ENCODE measurements around the gene MYO5B.
"Not testable (repeated sequence)": the region's sequence is repeated elsewhere in the genome, so short reads cannot be mapped to it uniquely, and the experiment has no call there.

MYO5B gene

GRCh38 chr18:49813319-49814146, 381.4 kb downstream of the MYO5B start, which contains the start of gene ACAA2:
Gene ACAA2 (minus strand): TSS chr18:49813533. CDS start chr18:49813484, 49 bp downstream.
- peak; percentile 93 for DNase-seq

- DNase-seq = peak; percentile 73
Measured at GRCh38 chr18:49813069-49813318, 382.0 kb downstream of the MYO5B start.

DNA sequence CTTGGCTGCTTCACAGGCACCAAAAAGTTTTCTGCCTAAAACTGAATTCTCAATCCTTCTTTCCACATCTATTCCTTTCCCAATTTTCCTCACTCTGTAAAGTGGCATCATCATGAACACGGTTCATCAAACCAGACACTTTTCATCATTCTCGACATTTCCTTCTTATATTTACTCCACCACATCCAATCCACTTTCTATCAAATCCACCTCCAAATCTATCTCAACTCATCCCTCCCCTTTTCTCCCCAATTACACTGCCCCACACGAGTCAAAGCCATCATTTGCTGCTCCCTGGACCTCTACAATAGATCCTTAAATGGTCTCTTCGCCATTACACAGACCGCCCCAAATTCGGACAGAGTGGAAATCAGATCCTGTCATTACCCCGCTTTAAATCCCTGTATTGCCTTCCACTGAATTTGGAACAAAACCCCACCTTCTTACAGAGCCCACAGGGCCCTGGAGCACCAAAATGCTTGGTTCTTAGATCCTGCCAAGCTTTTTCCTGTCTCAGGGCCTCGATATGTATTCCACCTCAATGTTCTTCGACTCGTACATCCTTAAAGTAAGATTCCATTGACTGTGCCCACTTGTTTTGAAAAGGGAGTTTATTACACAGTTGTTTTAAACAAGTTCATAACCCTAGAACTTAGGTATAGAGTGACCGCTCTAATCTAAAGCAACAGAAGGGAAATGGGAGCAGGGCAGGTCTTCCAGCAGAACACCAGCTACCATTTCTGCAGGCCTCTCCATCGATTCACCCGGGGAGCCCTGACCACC, 382.5 kb downstream of the MYO5B start:
- DNase-seq = peak; percentile 73

- DNase-seq = peak; percentile 74
Measured at GRCh38 chr18:49811151-49811938, 383.6 kb downstream of the MYO5B start.

- not testable (repeated sequence) for DNase-seq
Measured at GRCh38 chr18:49808553-49809191, 386.3 kb downstream of the MYO5B start.

GRCh38 chr18:49804096-49804495, 390.9 kb downstream of the MYO5B start:
- DNase-seq = no peak

- DNase-seq = no peak
Measured at GRCh38 chr18:49802623-49803022, 392.3 kb downstream of the MYO5B start.

DNA sequence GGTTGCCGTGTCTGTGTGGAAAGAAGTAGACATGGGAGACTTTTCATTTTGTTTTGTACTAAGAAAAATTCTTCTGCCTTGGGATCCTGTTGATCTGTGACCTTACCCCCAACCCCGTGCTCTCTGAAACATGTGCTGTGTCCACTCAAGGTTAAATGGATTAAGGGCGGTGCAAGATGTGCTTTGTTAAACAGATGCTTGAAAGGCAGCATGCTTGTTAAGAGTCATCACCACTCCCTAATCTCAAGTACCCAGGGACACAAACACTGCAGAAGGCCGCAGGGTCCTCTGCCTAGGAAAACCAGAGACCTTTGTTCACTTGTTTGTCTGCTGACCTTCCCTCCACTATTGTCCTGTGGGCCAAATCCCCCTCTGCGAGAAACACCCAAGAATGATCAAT, 394.5 kb downstream of the MYO5B start:
- not testable (repeated sequence) for DNase-seq

- not testable (repeated sequence) for DNase-seq
Measured at GRCh38 chr18:49799806-49800205, 395.1 kb downstream of the MYO5B start.

DNA sequence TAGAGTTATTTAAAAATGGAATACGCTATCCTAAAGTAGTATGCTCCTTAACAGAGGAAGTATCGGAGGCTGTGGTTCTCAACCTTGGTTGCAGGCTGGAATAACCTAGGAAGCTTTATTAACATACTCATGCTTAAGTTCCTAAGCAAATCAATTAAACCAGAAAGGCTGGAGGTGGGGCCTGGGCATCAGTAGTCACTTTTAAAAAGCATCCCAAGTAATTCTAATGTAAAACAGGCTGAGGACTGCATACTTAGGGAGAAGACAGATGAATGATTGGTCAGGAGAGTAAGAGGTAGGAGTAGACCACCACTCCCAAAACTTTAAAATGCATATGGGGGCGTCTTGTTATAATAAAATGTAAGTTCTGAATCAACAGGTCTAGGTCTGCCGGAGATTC, 396.9 kb downstream of the MYO5B start:
- no peak for DNase-seq

DNA sequence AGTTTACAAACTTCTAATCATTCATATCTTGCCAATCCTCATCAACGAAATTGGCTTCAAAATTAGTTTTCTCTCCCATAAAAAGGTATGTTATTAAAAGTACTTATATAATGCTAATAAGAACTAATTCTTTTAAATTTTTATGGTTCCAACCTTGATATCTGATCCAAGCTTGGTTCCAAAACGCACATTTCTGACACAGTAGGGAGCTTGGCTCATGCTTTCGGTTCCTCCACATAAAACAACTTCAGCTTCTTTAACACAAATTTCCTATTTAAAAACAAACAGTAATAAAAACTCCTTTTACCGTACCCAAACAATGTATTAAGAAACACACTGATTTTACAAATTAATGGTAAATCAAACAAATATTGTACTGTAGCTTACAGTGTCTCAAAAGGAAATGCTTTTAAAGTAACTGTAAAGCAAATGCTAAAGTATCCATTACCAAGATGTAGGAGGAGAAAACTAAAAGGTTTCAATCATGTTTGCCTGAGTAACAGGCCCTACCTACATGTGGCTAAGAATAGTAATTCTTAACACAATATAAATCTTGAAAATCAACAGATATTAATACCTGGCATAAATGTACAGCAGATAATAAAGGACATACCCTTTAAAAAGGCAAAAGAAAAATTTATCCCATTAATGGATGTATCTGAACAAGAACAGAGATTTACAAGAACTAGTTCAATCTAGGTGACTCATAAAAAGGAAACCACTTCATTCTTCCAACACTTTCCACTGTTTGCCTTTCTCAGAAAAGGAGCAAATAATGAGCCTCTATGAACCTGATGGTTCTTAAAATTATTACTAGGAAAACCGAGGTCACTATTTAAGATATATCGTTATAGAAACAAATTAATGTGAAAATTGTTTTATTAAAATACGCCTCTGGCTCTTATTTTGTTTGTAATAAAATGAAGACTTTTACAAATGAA, 399.1 kb downstream of the MYO5B start:
- no peak for DNase-seq

- no peak for DNase-seq
Measured at GRCh38 chr18:49794743-49795142, 400.2 kb downstream of the MYO5B start.

GRCh38 chr18:49789560-49790134, 405.3 kb downstream of the MYO5B start:
- DNase-seq = not testable (repeated sequence)

DNA sequence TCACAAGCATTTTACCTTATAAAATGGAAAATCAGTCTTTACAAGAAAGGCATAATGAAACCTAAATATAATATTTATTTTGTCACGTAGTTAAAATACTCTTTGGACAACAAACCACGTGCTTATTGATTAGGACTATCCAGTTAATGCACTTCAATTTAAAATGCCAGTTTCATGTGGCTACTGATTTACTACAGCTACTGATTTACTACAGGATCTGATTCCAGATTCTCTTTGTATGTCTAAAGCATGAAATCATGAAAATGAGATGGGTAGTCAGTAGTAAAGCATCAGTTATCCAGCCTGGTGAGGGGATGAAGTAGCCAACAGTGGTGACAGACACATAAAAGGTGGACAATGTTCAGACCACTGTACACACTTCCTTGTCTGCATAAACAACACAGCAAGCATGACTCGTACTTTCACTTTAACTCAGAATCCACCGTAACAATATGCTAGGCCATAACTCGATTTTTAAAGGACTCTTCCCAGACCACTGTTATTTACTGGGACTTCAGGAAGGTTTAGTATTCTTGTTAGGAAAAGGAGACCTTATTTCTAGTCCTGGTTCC, 406.5 kb downstream of the MYO5B start:
- DNase-seq = no peak

DNA sequence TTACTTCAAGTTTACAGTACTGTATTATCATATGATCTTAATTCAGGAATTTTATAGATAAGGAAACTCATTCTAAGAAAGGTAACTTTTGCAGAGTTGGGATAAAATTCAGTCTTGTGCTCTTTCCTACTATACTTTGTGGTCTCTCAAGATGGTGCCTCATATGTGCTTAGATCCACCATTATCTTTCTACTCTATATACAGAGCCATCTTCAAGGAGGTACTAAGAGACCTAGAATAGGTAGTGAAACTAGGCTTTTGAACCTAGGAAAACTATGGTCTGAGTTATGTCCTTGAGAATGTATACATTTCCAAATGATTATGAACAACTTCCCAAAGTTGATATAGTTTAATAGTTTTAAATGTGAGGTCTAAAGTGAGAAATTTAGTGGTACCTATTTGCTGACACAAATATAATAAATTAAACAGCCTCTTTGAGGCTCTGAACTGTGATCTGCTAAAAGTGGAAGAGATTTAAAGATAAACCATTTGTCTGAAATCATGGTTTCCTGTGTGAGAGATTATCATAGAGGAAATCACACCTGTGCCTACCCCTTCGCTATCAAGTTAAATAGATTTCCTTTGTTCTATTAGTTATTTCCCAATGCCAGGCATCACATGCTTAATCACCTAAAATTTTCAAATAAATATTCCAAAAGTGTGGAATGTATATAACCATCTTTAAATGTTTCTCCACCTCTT, 408.8 kb downstream of the MYO5B start:
- no peak for DNase-seq

- no peak for DNase-seq
Measured at GRCh38 chr18:49784427-49785185, 410.3 kb downstream of the MYO5B start.

- not testable (repeated sequence) for DNase-seq
Measured at GRCh38 chr18:49783631-49784030, 411.3 kb downstream of the MYO5B start.

GRCh38 chr18:49778826-49779465, 416.0 kb downstream of the MYO5B start:
- DNase-seq = peak; percentile 90
